PFSK-1 (cell line): ENCODE data around the gene THAP10.

Source experiments
- FOXP2 ChIP-seq: optimal IDR thresholded peaks from 2 replicates; pipeline ENCODE3; 2011; ENCODE audit warnings: borderline replicate concordance, control low read depth, inconsistent platforms; ENCODE audit not compliant: insufficient read depth; ENCODE audit errors: extremely low read length, extremely low read depth
- POLR2AphosphoS5 ChIP-seq: IDR thresholded peaks from 2 replicates; pipeline ENCODE4 v1.6.1; 2012; ENCODE audit warnings: low read depth, mild to moderate bottlenecking, control low read depth, low read length, moderate library complexity
- SIN3A ChIP-seq: IDR thresholded peaks from 2 replicates; pipeline ENCODE4 v1.6.1; 2012; ENCODE audit warnings: mild to moderate bottlenecking, low read length, moderate library complexity, borderline replicate concordance; ENCODE audit not compliant: insufficient read depth
- TAF1 ChIP-seq: IDR thresholded peaks from 2 replicates; pipeline ENCODE4 v1.6.1; 2012; ENCODE audit warnings: low read length, control low read depth, borderline replicate concordance; ENCODE audit not compliant: insufficient read depth
- TF ChIP-seq, protein P1 (sequence below), 2 experiments: IDR thresholded peaks; 2 replicates each; pipeline versions ENCODE4 v1.6.1 to v1.8.0; 2011 to 2012; ENCODE audit warnings: low read depth in 2 of 2, low read length in 2 of 2, control low read depth in 1 of 2, inconsistent platforms in 1 of 2, mild to moderate bottlenecking in 1 of 2, moderate library complexity in 1 of 2; ENCODE audit not compliant: insufficient read depth in 1 of 2

Gene THAP10

DNA sequence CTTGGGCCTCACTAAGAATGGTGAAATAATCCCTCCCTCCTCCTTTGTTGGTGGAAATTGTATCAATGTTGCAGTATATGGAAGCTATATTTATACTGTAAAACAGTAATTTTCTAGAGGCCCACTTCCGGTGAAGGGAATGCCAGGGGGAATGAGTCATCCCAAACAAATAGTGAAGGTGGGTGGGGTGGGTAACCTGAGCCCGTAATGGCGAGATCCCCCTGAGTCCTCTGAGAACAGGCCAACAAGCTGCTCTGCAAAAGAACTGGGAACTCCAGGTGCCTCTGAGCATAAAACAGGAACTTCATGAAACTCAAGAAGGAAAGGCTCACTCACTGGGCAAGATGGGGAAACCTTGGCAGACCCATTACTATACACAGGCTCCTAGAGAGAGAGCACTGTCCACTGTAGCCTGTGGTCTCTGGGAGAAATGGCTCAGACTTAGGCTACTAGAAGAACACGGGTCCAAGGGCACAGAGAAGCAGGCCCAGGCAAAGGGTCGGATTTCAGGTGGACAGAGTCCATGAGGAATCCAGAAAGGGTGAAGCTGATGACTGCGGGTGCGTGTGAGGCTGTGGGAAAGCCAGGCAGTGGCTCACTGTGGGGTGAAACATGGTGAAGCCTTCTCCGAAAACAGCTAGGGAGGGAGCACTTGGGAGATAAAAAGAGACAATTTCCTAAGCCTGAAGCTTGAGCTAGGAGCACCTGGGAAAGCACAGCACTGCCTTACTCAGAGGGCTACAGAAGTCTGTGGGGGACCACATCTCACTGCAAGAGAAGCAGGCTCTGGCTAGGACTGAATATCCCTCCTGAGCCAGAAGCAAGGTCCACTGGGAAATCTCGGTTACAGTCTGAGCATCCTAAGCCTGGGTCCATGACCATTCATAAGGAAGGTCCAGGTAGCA, 58.1 kb downstream of the THAP10 start:
- TF ChIP-seq SIN3A (no peak), FOXP2 (no peak), TAF1 (no peak), POLR2AphosphoS5 (no peak)
- TF ChIP-seq, protein P1, sequence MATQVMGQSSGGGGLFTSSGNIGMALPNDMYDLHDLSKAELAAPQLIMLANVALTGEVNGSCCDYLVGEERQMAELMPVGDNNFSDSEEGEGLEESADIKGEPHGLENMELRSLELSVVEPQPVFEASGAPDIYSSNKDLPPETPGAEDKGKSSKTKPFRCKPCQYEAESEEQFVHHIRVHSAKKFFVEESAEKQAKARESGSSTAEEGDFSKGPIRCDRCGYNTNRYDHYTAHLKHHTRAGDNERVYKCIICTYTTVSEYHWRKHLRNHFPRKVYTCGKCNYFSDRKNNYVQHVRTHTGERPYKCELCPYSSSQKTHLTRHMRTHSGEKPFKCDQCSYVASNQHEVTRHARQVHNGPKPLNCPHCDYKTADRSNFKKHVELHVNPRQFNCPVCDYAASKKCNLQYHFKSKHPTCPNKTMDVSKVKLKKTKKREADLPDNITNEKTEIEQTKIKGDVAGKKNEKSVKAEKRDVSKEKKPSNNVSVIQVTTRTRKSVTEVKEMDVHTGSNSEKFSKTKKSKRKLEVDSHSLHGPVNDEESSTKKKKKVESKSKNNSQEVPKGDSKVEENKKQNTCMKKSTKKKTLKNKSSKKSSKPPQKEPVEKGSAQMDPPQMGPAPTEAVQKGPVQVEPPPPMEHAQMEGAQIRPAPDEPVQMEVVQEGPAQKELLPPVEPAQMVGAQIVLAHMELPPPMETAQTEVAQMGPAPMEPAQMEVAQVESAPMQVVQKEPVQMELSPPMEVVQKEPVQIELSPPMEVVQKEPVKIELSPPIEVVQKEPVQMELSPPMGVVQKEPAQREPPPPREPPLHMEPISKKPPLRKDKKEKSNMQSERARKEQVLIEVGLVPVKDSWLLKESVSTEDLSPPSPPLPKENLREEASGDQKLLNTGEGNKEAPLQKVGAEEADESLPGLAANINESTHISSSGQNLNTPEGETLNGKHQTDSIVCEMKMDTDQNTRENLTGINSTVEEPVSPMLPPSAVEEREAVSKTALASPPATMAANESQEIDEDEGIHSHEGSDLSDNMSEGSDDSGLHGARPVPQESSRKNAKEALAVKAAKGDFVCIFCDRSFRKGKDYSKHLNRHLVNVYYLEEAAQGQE (IDR thresholded peaks at IDR 0.05; ENCODE audit: insufficient read depth in 1 of 2, low read depth in 2 of 2, low read length in 2 of 2): no peak

DNA sequence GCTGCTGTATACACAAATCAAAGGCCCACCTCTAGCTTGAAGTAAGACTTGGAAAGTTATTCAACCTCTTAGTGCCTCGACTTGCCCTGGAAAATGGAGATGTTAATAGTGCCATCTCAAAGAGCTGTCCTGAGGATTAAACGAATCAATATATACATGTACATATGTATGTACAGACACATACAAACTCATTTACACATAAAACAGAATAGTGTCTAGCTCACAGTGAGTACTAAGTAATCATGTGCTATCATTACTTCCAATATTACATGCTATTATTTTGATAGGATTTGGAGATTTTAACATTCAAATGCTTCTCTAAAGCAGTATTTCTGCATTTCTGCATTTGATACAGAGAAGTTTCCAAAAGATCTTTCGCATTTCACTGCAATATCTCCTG, 58.8 kb downstream of the THAP10 start:
- TF ChIP-seq, protein P1 (IDR thresholded peaks at IDR 0.05; ENCODE audit: insufficient read depth in 1 of 2, low read depth in 2 of 2, low read length in 2 of 2): no peak
- TF ChIP-seq POLR2AphosphoS5: no peak
- no peak for TF ChIP-seq FOXP2
- no peak for TF ChIP-seq TAF1
- TF ChIP-seq SIN3A: no peak

DNA sequence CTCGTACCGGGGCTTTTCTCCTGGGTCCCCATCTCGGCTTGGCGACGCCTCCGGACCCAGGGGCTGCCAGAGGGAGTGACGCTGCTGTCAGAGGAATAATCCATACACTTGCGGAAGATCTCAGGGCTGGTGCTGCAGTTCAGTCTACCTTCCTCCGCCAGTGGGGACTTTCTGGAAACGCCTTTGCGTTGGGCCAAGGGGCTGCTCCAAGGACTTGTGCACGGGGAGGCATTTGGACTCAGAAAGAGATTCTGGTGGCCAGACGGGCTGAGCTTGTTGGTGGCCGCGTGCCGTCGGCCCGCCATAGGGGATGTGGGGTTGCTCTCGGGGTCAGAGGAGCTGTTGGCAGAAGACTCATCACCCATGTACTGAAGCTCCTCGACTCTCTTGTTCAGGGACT, 60.1 kb downstream of the THAP10 start:
- TF ChIP-seq, protein P1 (IDR thresholded peaks at IDR 0.05; ENCODE audit: insufficient read depth in 1 of 2, low read depth in 2 of 2, low read length in 2 of 2): no peak
- TF ChIP-seq SIN3A: no peak
- TF ChIP-seq POLR2AphosphoS5: no peak
- no peak for TF ChIP-seq TAF1
- TF ChIP-seq FOXP2: no peak
